ENCODE results near the gene ELFN2.
"Not testable (repeated sequence)": the region's sequence is repeated elsewhere in the genome, so short reads cannot be mapped to it uniquely, and the experiment has no call there.

ELFN2 gene

GRCh38 chr22:37401401-37402183 lies 25.7 kb downstream of the ELFN2 start:
- Histone ChIP-seq H3K36me3 (ENCODE audit: control insufficient read depth in 4 of 4, insufficient read depth in 4 of 4, low read length in 3 of 4) (no peaks in the 10 kb centered on the region), H3K4me3 (ENCODE audit: control insufficient read depth in 1 of 7, extremely low read depth in 1 of 7, insufficient read depth in 4 of 7, low read depth in 2 of 7, low read length in 6 of 7) (no peak overlapping the region), H3K27me3 (replicated peaks in 2 of 5; ENCODE audit: control insufficient read depth in 4 of 5, insufficient read depth in 5 of 5, low read length in 4 of 5) (no peaks in the 10 kb centered on the region), H3K9me3 (ENCODE audit: control extremely low read depth in 1 of 5, control insufficient read depth in 4 of 5, insufficient read depth in 2 of 5, low read depth in 1 of 5, low read length in 4 of 5) (no peaks in the 10 kb centered on the region), H3K4me1 (ENCODE audit: control extremely low read depth in 1 of 4, control insufficient read depth in 4 of 4, insufficient read depth in 4 of 4, low read length in 3 of 4) (no peaks in the 10 kb centered on the region), H3K27ac (ENCODE audit: insufficient read depth in 1 of 2, low read depth in 1 of 2, low read length in 2 of 2, poor library complexity in 1 of 2, severe bottlenecking in 2 of 2) (no peak overlapping the region)
- DNase-seq, result no peak
- ChIA-PET CTCF (interaction anchor here (0.9 to 1.4 kb wide), 4 partner anchors 13 to 142 kb away, joined by 3 to 4 read pairs (median 3); no protein-coding TSS in a partner anchor), POLR2A (no interaction called here)
- 94% methylated on average over 11 of the region's 14 CpGs for WGBS (ENCODE audit: insufficient coverage)

GRCh38 chr22:37400719-37401118 lies 26.6 kb downstream of the ELFN2 start:
- no peak overlapping the region for H3K4me3 ChIP-seq (ENCODE audit: control insufficient read depth in 1 of 7, extremely low read depth in 1 of 7, insufficient read depth in 4 of 7, low read depth in 2 of 7, low read length in 6 of 7)
- 85% methylated on average over 10 of the region's 11 CpGs for WGBS (ENCODE audit: insufficient coverage)
- H3K27me3 ChIP-seq (replicated peaks in 2 of 5; ENCODE audit: control insufficient read depth in 4 of 5, insufficient read depth in 5 of 5, low read length in 4 of 5), result no peaks in the 10 kb centered on the region
- no peaks in the 10 kb centered on the region for H3K9me3 ChIP-seq (ENCODE audit: control extremely low read depth in 1 of 5, control insufficient read depth in 4 of 5, insufficient read depth in 2 of 5, low read depth in 1 of 5, low read length in 4 of 5)
- POLR2A ChIA-PET, result no interaction called here
- CTCF ChIA-PET, result interaction anchor here (1.0 to 1.4 kb wide), 3 partner anchors 27 to 141 kb away, joined by 3 to 4 read pairs (median 3); no protein-coding TSS in a partner anchor
- no peaks in the 10 kb centered on the region for H3K36me3 ChIP-seq (ENCODE audit: control insufficient read depth in 4 of 4, insufficient read depth in 4 of 4, low read length in 3 of 4)
- no peak overlapping the region for H3K27ac ChIP-seq (ENCODE audit: insufficient read depth in 1 of 2, low read depth in 1 of 2, low read length in 2 of 2, poor library complexity in 1 of 2, severe bottlenecking in 2 of 2)
- no peaks in the 10 kb centered on the region for H3K4me1 ChIP-seq (ENCODE audit: control extremely low read depth in 1 of 4, control insufficient read depth in 4 of 4, insufficient read depth in 4 of 4, low read length in 3 of 4)
- DNase-seq, result no peak

- DNase-seq; H3K4me1 ChIP-seq (ENCODE audit: control extremely low read depth in 1 of 4, control insufficient read depth in 4 of 4, insufficient read depth in 4 of 4, low read length in 3 of 4); H3K4me3 ChIP-seq (ENCODE audit: control insufficient read depth in 1 of 7, extremely low read depth in 1 of 7, insufficient read depth in 4 of 7, low read depth in 2 of 7, low read length in 6 of 7); H3K9me3 ChIP-seq (ENCODE audit: control extremely low read depth in 1 of 5, control insufficient read depth in 4 of 5, insufficient read depth in 2 of 5, low read depth in 1 of 5, low read length in 4 of 5); CTCF ChIA-PET; POLR2A ChIA-PET; H3K36me3 ChIP-seq (ENCODE audit: control insufficient read depth in 4 of 4, insufficient read depth in 4 of 4, low read length in 3 of 4); H3K27me3 ChIP-seq (replicated peaks in 2 of 5; ENCODE audit: control insufficient read depth in 4 of 5, insufficient read depth in 5 of 5, low read length in 4 of 5); H3K27ac ChIP-seq (ENCODE audit: insufficient read depth in 1 of 2, low read depth in 1 of 2, low read length in 2 of 2, poor library complexity in 1 of 2, severe bottlenecking in 2 of 2): not testable (repeated sequence)
- 100% methylated on average over 1 of the region's 19 CpGs for WGBS (ENCODE audit: insufficient coverage)
Observed at GRCh38 chr22:37399457-37399856, 27.8 kb downstream of the ELFN2 start.

- H3K36me3 ChIP-seq (ENCODE audit: control insufficient read depth in 4 of 4, insufficient read depth in 4 of 4, low read length in 3 of 4), result no peaks in the 10 kb centered on the region
- ChIA-PET POLR2A (no interaction called here), CTCF (interaction anchor here (1.1 to 1.7 kb wide), 3 partner anchors 41 to 138 kb away, joined by 3 to 4 read pairs (median 3); no protein-coding TSS in a partner anchor)
- H3K4me1 ChIP-seq (ENCODE audit: control extremely low read depth in 1 of 4, control insufficient read depth in 4 of 4, insufficient read depth in 4 of 4, low read length in 3 of 4), result no peaks in the 10 kb centered on the region
- H3K27me3 ChIP-seq (replicated peaks in 2 of 5; ENCODE audit: control insufficient read depth in 4 of 5, insufficient read depth in 5 of 5, low read length in 4 of 5), result no peaks in the 10 kb centered on the region
- H3K9me3 ChIP-seq (ENCODE audit: control extremely low read depth in 1 of 5, control insufficient read depth in 4 of 5, insufficient read depth in 2 of 5, low read depth in 1 of 5, low read length in 4 of 5), result no peaks in the 10 kb centered on the region
- DNase-seq, result no peak
- no peak overlapping the region for H3K27ac ChIP-seq (ENCODE audit: insufficient read depth in 1 of 2, low read depth in 1 of 2, low read length in 2 of 2, poor library complexity in 1 of 2, severe bottlenecking in 2 of 2)
- WGBS (ENCODE audit: insufficient coverage), result 88% methylated on average over 8 of the region's 10 CpGs
- no peak overlapping the region for H3K4me3 ChIP-seq (ENCODE audit: control insufficient read depth in 1 of 7, extremely low read depth in 1 of 7, insufficient read depth in 4 of 7, low read depth in 2 of 7, low read length in 6 of 7)
Observed at GRCh38 chr22:37397226-37397625, 30.1 kb downstream of the ELFN2 start.

- Histone ChIP-seq H3K9me3 (ENCODE audit: control extremely low read depth in 1 of 5, control insufficient read depth in 4 of 5, insufficient read depth in 2 of 5, low read depth in 1 of 5, low read length in 4 of 5) (no peaks in the 10 kb centered on the region), H3K4me3 (ENCODE audit: control insufficient read depth in 1 of 7, extremely low read depth in 1 of 7, insufficient read depth in 4 of 7, low read depth in 2 of 7, low read length in 6 of 7) (no peak overlapping the region), H3K27ac (ENCODE audit: insufficient read depth in 1 of 2, low read depth in 1 of 2, low read length in 2 of 2, poor library complexity in 1 of 2, severe bottlenecking in 2 of 2) (no peak overlapping the region), H3K4me1 (ENCODE audit: control extremely low read depth in 1 of 4, control insufficient read depth in 4 of 4, insufficient read depth in 4 of 4, low read length in 3 of 4) (no peaks in the 10 kb centered on the region), H3K36me3 (ENCODE audit: control insufficient read depth in 4 of 4, insufficient read depth in 4 of 4, low read length in 3 of 4) (no peaks in the 10 kb centered on the region), H3K27me3 (replicated peaks in 2 of 5; ENCODE audit: control insufficient read depth in 4 of 5, insufficient read depth in 5 of 5, low read length in 4 of 5) (no peaks in the 10 kb centered on the region)
- ChIA-PET CTCF (interaction anchor here (1.1 to 1.2 kb wide), 3 partner anchors 32 to 138 kb away, joined by 3 read pairs; no protein-coding TSS in a partner anchor), POLR2A (no interaction called here)
- 71% methylated on average over 9 of the region's 11 CpGs for WGBS (ENCODE audit: insufficient coverage)
- no peak for DNase-seq
Observed at GRCh38 chr22:37396488-37397084, 30.7 kb downstream of the ELFN2 start.

GRCh38 chr22:37394341-37394740 lies 32.9 kb downstream of the ELFN2 start:
- Histone ChIP-seq H3K9me3 (ENCODE audit: control extremely low read depth in 1 of 5, control insufficient read depth in 4 of 5, insufficient read depth in 2 of 5, low read depth in 1 of 5, low read length in 4 of 5) (no peaks in the 10 kb centered on the region), H3K27me3 (replicated peaks in 2 of 5; ENCODE audit: control insufficient read depth in 4 of 5, insufficient read depth in 5 of 5, low read length in 4 of 5) (no peaks in the 10 kb centered on the region), H3K36me3 (ENCODE audit: control insufficient read depth in 4 of 4, insufficient read depth in 4 of 4, low read length in 3 of 4) (no peaks in the 10 kb centered on the region), H3K4me1 (ENCODE audit: control extremely low read depth in 1 of 4, control insufficient read depth in 4 of 4, insufficient read depth in 4 of 4, low read length in 3 of 4) (no peaks in the 10 kb centered on the region), H3K4me3 (ENCODE audit: control insufficient read depth in 1 of 7, extremely low read depth in 1 of 7, insufficient read depth in 4 of 7, low read depth in 2 of 7, low read length in 6 of 7) (no peak overlapping the region), H3K27ac (ENCODE audit: insufficient read depth in 1 of 2, low read depth in 1 of 2, low read length in 2 of 2, poor library complexity in 1 of 2, severe bottlenecking in 2 of 2) (no peak overlapping the region)
- ChIA-PET CTCF (no interaction called here), POLR2A (no interaction called here)
- 95% methylated on average over 20 of the region's 20 CpGs for WGBS (ENCODE audit: insufficient coverage)
- no peak for DNase-seq

- Histone ChIP-seq H3K27ac (ENCODE audit: insufficient read depth in 1 of 2, low read depth in 1 of 2, low read length in 2 of 2, poor library complexity in 1 of 2, severe bottlenecking in 2 of 2) (no peak overlapping the region), H3K27me3 (replicated peaks in 2 of 5; ENCODE audit: control insufficient read depth in 4 of 5, insufficient read depth in 5 of 5, low read length in 4 of 5) (peaks cover 0 to under 1% (median 0%) of the 10 kb centered on the region in 5 experiments), H3K36me3 (ENCODE audit: control insufficient read depth in 4 of 4, insufficient read depth in 4 of 4, low read length in 3 of 4) (no peaks in the 10 kb centered on the region), H3K9me3 (ENCODE audit: control extremely low read depth in 1 of 5, control insufficient read depth in 4 of 5, insufficient read depth in 2 of 5, low read depth in 1 of 5, low read length in 4 of 5) (no peaks in the 10 kb centered on the region), H3K4me1 (ENCODE audit: control extremely low read depth in 1 of 4, control insufficient read depth in 4 of 4, insufficient read depth in 4 of 4, low read length in 3 of 4) (no peaks in the 10 kb centered on the region), H3K4me3 (ENCODE audit: control insufficient read depth in 1 of 7, extremely low read depth in 1 of 7, insufficient read depth in 4 of 7, low read depth in 2 of 7, low read length in 6 of 7) (no peak overlapping the region)
- ChIA-PET POLR2A (no interaction called here), CTCF (interaction anchor here (0.9 kb wide), 1 partner anchor 36 kb away, joined by 3 read pairs; no protein-coding TSS in a partner anchor)
- 92% methylated on average over 11 of the region's 12 CpGs for WGBS (ENCODE audit: insufficient coverage)
- no peak for DNase-seq
Observed at GRCh38 chr22:37393746-37394145, 33.5 kb downstream of the ELFN2 start.

Measured in common myeloid progenitor, CD34-positive (primary cell).